Common myeloid progenitor, CD34-positive (primary cell): Measurements from ENCODE around the gene LRCH2.

ENCODE experiments used
- CTCF ChIA-PET: fragments of 350-600 bp; sonication (Branson Sonifier 250); formaldehyde crosslinking; loops from one replicate; lab custom pipeline; 2021; ENCODE audit warnings: antibody characterized with exemption; lab: Charles Lee
- POLR2A ChIA-PET: fragments of 350-600 bp; sonication (Branson Sonifier 250); formaldehyde crosslinking; loops from one replicate; lab custom pipeline; 2021; ENCODE audit warnings: antibody characterized with exemption; lab: Charles Lee
- DNase-seq, 3 donors: peaks; one replicate each; pipeline versions ENCODE4 v3.0.0 to v3.0.0-alpha.2; 2013
- H3K27ac ChIP-seq, 2 experiments: 1 replicate in 1 of 2; 2 replicates in 1 of 2; pipeline ENCODE4 v1.7.0; 2013; ENCODE audit warnings: inconsistent platforms in 2 of 2, low read length in 2 of 2, mild to moderate bottlenecking in 2 of 2, low read depth in 1 of 2, moderate library complexity in 1 of 2; ENCODE audit not compliant: severe bottlenecking in 2 of 2, insufficient read depth in 1 of 2, poor library complexity in 1 of 2
- H3K27me3 ChIP-seq, 5 experiments: replicated peaks in 2 of 5; 1 replicate in 3 of 5; 2 replicates in 2 of 5; pipeline versions ENCODE4 v1.6.1 to v1.7.0; 2013; ENCODE audit warnings: low read length in 4 of 5, mild to moderate bottlenecking in 2 of 5, moderate library complexity in 2 of 5, inconsistent platforms in 1 of 5; ENCODE audit not compliant: insufficient read depth in 5 of 5, control insufficient read depth in 4 of 5
- H3K36me3 ChIP-seq, 4 experiments: 1 replicate in 2 of 4; 2 replicates in 2 of 4; pipeline versions ENCODE4 v1.6.1 to v1.7.0; 2013; ENCODE audit warnings: low read length in 3 of 4, control low read depth in 1 of 4, mild to moderate bottlenecking in 1 of 4; ENCODE audit not compliant: control insufficient read depth in 4 of 4, insufficient read depth in 4 of 4
- H3K4me1 ChIP-seq, 4 experiments: 1 replicate in 3 of 4; 2 replicates in 1 of 4; pipeline versions ENCODE4 v1.6.1 to v1.7.1; 2013; ENCODE audit warnings: low read length in 3 of 4, mild to moderate bottlenecking in 3 of 4, control low read depth in 1 of 4, inconsistent platforms in 1 of 4, moderate library complexity in 1 of 4; ENCODE audit not compliant: control insufficient read depth in 4 of 4, insufficient read depth in 4 of 4; ENCODE audit errors: control extremely low read depth in 1 of 4
- H3K4me3 ChIP-seq, 7 experiments: 1 replicate in 4 of 7; 2 replicates in 3 of 7; pipeline versions ENCODE4 v1.5.1 to v1.7.0; 2013; ENCODE audit warnings: mild to moderate bottlenecking in 7 of 7, low read length in 6 of 7, moderate library complexity in 6 of 7, inconsistent platforms in 2 of 7, low read depth in 2 of 7, control low read depth in 1 of 7; ENCODE audit not compliant: insufficient read depth in 4 of 7, control insufficient read depth in 1 of 7; ENCODE audit errors: extremely low read depth in 1 of 7
- H3K9me3 ChIP-seq, 5 experiments: 1 replicate in 4 of 5; 2 replicates in 1 of 5; pipeline versions ENCODE4 v1.6.1 to v1.7.1; 2013; ENCODE audit warnings: low read length in 4 of 5, mild to moderate bottlenecking in 2 of 5, inconsistent platforms in 1 of 5, low read depth in 1 of 5, moderate library complexity in 1 of 5; ENCODE audit not compliant: control insufficient read depth in 4 of 5, insufficient read depth in 2 of 5; ENCODE audit errors: control extremely low read depth in 1 of 5
- WGBS: methylation state at CpG from one replicate; pipeline ENCODE4 v1.1.5; 2013; ENCODE audit not compliant: insufficient coverage; 5-methylcytosine and 5-hydroxymethylcytosine counted together

LRCH2 gene

GRCh38 chrX:115260330-115260729, 26.4 kb upstream of the LRCH2 start:
- Histone ChIP-seq H3K4me3 (no peak overlapping the region), H3K27me3 (peaks cover 0 to 11% (median 0%) of the 10 kb centered on the region in 5 experiments), H3K4me1 (no peaks in the 10 kb centered on the region), H3K27ac (no peak overlapping the region), H3K36me3 (no peaks in the 10 kb centered on the region), H3K9me3 (no peaks in the 10 kb centered on the region)
- DNase-seq, result no peak
- CTCF ChIA-PET, result no interaction called here
- WGBS, result 96% methylated on average over 3 of the region's 3 CpGs
- POLR2A ChIA-PET, result no interaction called here

DNA sequence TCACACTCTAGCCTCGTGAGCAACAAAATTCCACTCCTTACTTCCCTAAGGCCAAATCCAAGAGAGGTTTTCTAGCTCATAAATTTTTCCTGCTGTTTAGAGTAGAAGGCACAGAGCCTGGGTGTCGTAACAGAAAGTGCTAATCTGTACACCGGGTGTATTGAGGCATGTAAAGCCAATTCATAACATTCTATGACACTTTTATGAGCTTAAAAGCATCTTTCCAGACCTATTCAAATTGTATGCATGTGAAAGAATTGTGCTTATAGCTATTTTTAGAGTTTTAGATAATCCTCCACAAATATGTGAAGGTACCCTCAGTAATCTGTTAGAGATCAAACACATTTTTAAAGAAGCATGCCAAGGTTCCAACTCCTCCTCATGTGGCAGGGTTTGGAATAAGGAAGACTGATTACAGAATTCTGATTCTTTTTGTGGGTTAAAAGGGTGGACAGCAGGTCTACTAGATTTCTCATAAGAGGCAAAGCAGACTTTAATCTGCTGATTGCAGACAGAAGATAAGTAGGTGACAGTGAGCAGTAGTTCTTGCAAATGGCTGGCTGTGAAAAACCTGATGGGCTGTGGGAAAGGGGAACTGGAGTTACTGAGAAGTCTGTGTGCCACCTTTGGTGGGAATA, 25.5 kb upstream of the LRCH2 start:
- H3K36me3 ChIP-seq, result no peaks in the 10 kb centered on the region
- ChIA-PET CTCF (no interaction called here), POLR2A (no interaction called here)
- H3K4me3 ChIP-seq, result no peak overlapping the region
- H3K27me3 ChIP-seq, result peaks cover 0 to 11% (median 0%) of the 10 kb centered on the region in 5 experiments
- H3K27ac ChIP-seq, result no peak overlapping the region
- DNase-seq, result peak; percentile 4 to 56 (median 24)
- H3K9me3 ChIP-seq, result no peaks in the 10 kb centered on the region
- WGBS, result no CpG with 5 or more reads among the region's 3 CpGs
- H3K4me1 ChIP-seq, result no peaks in the 10 kb centered on the region

- Histone ChIP-seq H3K9me3 (no peaks in the 10 kb centered on the region), H3K27ac (no peak overlapping the region), H3K36me3 (no peaks in the 10 kb centered on the region), H3K4me1 (no peaks in the 10 kb centered on the region), H3K4me3 (no peak overlapping the region), H3K27me3 (peaks cover 0 to 8% (median 0%) of the 10 kb centered on the region in 5 experiments)
- POLR2A ChIA-PET, result no interaction called here
- no peak for DNase-seq
- CTCF ChIA-PET, result no interaction called here
Observed at GRCh38 chrX:115257711-115258110, 23.8 kb upstream of the LRCH2 start.

DNA sequence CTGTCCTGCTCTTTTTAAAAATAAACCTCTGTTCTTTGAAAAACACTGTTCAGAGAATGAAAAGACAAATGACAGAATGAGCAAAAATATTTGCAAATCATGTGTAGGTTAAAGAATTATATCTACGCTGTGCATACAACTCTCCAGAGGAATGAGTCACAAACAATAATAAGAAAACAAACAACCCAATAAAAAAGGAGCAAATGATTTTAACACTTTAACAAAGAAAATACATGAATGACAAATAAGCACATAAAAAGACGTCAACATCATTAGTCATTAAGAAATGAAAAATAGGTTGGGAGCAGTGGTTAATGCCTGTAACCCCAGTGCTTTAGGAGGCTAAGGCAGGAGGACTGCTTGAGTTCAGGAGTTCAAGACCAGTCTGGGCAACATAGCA, 21.1 kb upstream of the LRCH2 start:
- no peak overlapping the region for H3K27ac ChIP-seq
- POLR2A ChIA-PET, result no interaction called here
- no CpG with 5 or more reads among the region's 2 CpGs for WGBS
- DNase-seq, result no peak
- peaks cover 0 to 5% (median 0%) of the 10 kb centered on the region in 5 experiments for H3K27me3 ChIP-seq
- no peaks in the 10 kb centered on the region for H3K36me3 ChIP-seq
- H3K4me1 ChIP-seq, result no peaks in the 10 kb centered on the region
- H3K9me3 ChIP-seq, result no peaks in the 10 kb centered on the region
- no peak overlapping the region for H3K4me3 ChIP-seq
- CTCF ChIA-PET, result no interaction called here

- Histone ChIP-seq H3K4me3 (no peak overlapping the region), H3K27me3 (peaks cover 0 to 2% (median 0%) of the 10 kb centered on the region in 5 experiments), H3K9me3 (no peaks in the 10 kb centered on the region), H3K27ac (no peak overlapping the region), H3K4me1 (no peaks in the 10 kb centered on the region), H3K36me3 (no peaks in the 10 kb centered on the region)
- no peak for DNase-seq
- 80% methylated on average over 1 of the region's 2 CpGs for WGBS
- ChIA-PET POLR2A (no interaction called here), CTCF (no interaction called here)
Observed at GRCh38 chrX:115251458-115252233, 17.8 kb upstream of the LRCH2 start.

DNA sequence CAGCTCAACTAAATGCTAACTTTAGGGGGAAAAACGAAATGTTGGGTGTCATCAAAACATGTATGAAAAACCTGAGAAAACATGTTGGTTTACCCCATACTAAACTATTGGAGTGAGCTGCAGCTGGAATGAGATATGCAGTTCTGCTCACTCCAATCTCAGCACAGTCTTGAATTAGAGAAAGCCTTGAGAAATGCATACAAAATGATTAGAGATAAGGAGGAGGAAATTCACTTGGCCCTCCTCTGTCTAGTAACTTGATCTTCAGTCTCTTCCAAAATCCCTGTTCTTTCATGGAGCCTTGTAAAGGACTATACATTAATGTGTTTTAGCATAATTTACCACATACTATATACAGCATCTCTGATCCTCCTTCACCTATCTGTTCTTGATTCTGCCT, 3.2 kb upstream of the LRCH2 start:
- no peaks in the 10 kb centered on the region for H3K36me3 ChIP-seq
- DNase-seq, result no peak
- no peak overlapping the region for H3K27ac ChIP-seq
- H3K4me3 ChIP-seq, result no peak overlapping the region
- POLR2A ChIA-PET, result no interaction called here
- H3K9me3 ChIP-seq, result no peaks in the 10 kb centered on the region
- peaks cover 0 to 17% (median 0%) of the 10 kb centered on the region in 5 experiments for H3K27me3 ChIP-seq
- WGBS, result 71% methylated on average over 1 of the region's 1 CpG
- H3K4me1 ChIP-seq, result peaks cover 0 to 5% (median 0%) of the 10 kb centered on the region in 4 experiments
- CTCF ChIA-PET, result interaction anchor here (1.0 kb wide), 1 partner anchor 10 kb away, joined by 3 read pairs; no protein-coding TSS in a partner anchor

GRCh38 chrX:115236560-115236959, 2.7 kb upstream of the LRCH2 start:
- ChIA-PET POLR2A (no interaction called here), CTCF (no interaction called here)
- no peak for DNase-seq

More at GRCh38 chrX:115236560-115236959, 2.7 kb upstream of the LRCH2 start:
- Histone ChIP-seq H3K9me3 (no peaks in the 10 kb centered on the region), H3K4me1 (peaks cover 0 to 5% (median 0%) of the 10 kb centered on the region in 4 experiments), H3K36me3 (no peaks in the 10 kb centered on the region), H3K4me3 (no peak overlapping the region), H3K27ac (no peak overlapping the region), H3K27me3 (peaks cover 0 to 17% (median 0%) of the 10 kb centered on the region in 5 experiments)
